A549 (cell line): ENCODE results near the gene LUZP2.

ENCODE experiments used
- E2F6 ChIP-seq: IDR thresholded peaks from 2 replicates; pipeline ENCODE4 v1.6.1; 2012; ENCODE audit warnings: low read depth, borderline replicate concordance
- JUNB ChIP-seq: fragments of >200 bp; sonication (Bioruptor Twin); formaldehyde crosslinking; IDR thresholded peaks from 2 replicates; pipeline ENCODE4 v1.6.1; 2016
- TF ChIP-seq, protein P1 (sequence below): fragments of >200 bp; sonication (Bioruptor Twin); formaldehyde crosslinking; IDR thresholded peaks from 3 replicates; pipeline ENCODE4 v1.5.1; 2016
- TF ChIP-seq, protein P2 (sequence below): fragments of 250-450 bp; sonication (Bioruptor Pico); IDR thresholded peaks from 2 replicates; pipeline ENCODE4 v1.5.0; 2021; ENCODE audit warnings: mild to moderate bottlenecking, moderate library complexity, borderline replicate concordance

GRCh38 chr11:24925091-24925490 lies 428.2 kb downstream of the LUZP2 start:
- TF ChIP-seq, protein P1, sequence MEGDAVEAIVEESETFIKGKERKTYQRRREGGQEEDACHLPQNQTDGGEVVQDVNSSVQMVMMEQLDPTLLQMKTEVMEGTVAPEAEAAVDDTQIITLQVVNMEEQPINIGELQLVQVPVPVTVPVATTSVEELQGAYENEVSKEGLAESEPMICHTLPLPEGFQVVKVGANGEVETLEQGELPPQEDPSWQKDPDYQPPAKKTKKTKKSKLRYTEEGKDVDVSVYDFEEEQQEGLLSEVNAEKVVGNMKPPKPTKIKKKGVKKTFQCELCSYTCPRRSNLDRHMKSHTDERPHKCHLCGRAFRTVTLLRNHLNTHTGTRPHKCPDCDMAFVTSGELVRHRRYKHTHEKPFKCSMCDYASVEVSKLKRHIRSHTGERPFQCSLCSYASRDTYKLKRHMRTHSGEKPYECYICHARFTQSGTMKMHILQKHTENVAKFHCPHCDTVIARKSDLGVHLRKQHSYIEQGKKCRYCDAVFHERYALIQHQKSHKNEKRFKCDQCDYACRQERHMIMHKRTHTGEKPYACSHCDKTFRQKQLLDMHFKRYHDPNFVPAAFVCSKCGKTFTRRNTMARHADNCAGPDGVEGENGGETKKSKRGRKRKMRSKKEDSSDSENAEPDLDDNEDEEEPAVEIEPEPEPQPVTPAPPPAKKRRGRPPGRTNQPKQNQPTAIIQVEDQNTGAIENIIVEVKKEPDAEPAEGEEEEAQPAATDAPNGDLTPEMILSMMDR = no peak
- TF ChIP-seq E2F6 (no peak), JUNB (no peak)
- TF ChIP-seq, protein P2, sequence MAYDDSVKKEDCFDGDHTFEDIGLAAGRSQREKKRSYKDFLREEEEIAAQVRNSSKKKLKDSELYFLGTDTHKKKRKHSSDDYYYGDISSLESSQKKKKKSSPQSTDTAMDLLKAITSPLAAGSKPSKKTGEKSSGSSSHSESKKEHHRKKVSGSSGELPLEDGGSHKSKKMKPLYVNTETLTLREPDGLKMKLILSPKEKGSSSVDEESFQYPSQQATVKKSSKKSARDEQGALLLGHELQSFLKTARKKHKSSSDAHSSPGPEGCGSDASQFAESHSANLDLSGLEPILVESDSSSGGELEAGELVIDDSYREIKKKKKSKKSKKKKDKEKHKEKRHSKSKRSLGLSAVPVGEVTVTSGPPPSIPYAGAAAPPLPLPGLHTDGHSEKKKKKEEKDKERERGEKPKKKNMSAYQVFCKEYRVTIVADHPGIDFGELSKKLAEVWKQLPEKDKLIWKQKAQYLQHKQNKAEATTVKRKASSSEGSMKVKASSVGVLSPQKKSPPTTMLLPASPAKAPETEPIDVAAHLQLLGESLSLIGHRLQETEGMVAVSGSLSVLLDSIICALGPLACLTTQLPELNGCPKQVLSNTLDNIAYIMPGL (CRISPR knock-in tag) = no peak
